Gastroesophageal sphincter (tissue), 4 donors: ENCODE data around the gene MAGEA9B. TPM values are rescaled to one million over a fixed set of nuclear protein-coding genes. Genes with fewer than 3 reads are reported as not detected.
"Not testable (repeated sequence)": the region's sequence is repeated elsewhere in the genome, so short reads cannot be mapped to it uniquely, and the experiment has no call there.

Experiments
- ATAC-seq: fragments of 150-250 bp; one replicate; pipeline ENCODE4 v1.9.1; 2016; ENCODE audit warnings: mild to moderate bottlenecking, moderate library complexity
- H3K27ac ChIP-seq, 4 donors: fragments of 200-600 bp; sonication (generic) in 3 of 4; 1 replicate in 3 of 4; 2 replicates in 1 of 4; pipeline ENCODE4 v1.5.1; 2016 to 2019
- H3K27me3 ChIP-seq: fragments of 200-600 bp; sonication (generic); one replicate; pipeline ENCODE4 v1.5.1; 2019
- H3K36me3 ChIP-seq, 2 donors: fragments of 200-600 bp; sonication (generic); one replicate each; pipeline ENCODE4 v1.5.1; 2019; ENCODE audit warnings: control low read depth in 1 of 2
- H3K4me1 ChIP-seq, 3 donors: fragments of 200-600 bp; sonication (generic); 1 replicate in 2 of 3; 2 replicates in 1 of 3; pipeline ENCODE4 v1.5.1; 2016 to 2019; ENCODE audit warnings: control low read depth in 2 of 3
- H3K4me3 ChIP-seq, 2 donors: fragments of 200-600 bp; sonication (generic); one replicate each; pipeline ENCODE4 v1.5.1; 2019; ENCODE audit warnings: mild to moderate bottlenecking in 1 of 2, moderate library complexity in 1 of 2
- H3K9me3 ChIP-seq, 3 donors: fragments of 200-600 bp; sonication (generic); one replicate each; pipeline ENCODE4 v1.5.1; 2017 to 2019; ENCODE audit warnings: control low read depth in 2 of 3
- EP300 ChIP-seq: sonication (generic); formaldehyde crosslinking; IDR thresholded peaks from one replicate; pipeline ENCODE4 v1.6.1; 2017; ENCODE audit warnings: antibody characterized with exemption, mild to moderate bottlenecking
- POLR2A ChIP-seq, 2 donors: fragments of 450-650 bp; IDR thresholded peaks; one replicate each; pipeline ENCODE4 v1.6.1; 2017; ENCODE audit warnings: antibody characterized with exemption in 2 of 2, mild to moderate bottlenecking in 2 of 2, moderate library complexity in 1 of 2
- POLR2AphosphoS5 ChIP-seq: sonication (generic); formaldehyde crosslinking; IDR thresholded peaks from one replicate; pipeline ENCODE4 v1.6.1; 2017; ENCODE audit warnings: antibody characterized with exemption
- WGBS, 2 donors: methylation state at CpG; one replicate each; pipeline ENCODE4 v1.1.5; 2018; ENCODE audit warnings: low coverage in 1 of 2; 5-methylcytosine and 5-hydroxymethylcytosine counted together
- total RNA-seq, 4 donors: library from RNA; depleted of rRNA; stranded (reverse); fragments of >200 nt; gene quantifications; one replicate each; pipeline ENCODE4 v1.1.0, GENCODE V29; 2016
- TF ChIP-seq, protein P1 (sequence below), 4 experiments: fragments of 200-600 bp in 2 of 4; fragments of 450-650 bp in 2 of 4; sonication (generic) in 1 of 4; IDR thresholded peaks; one replicate each; pipeline ENCODE4 v1.5.1; 2017 to 2019; ENCODE audit warnings: antibody characterized with exemption in 4 of 4, mild to moderate bottlenecking in 2 of 4, moderate library complexity in 2 of 4

Gene MAGEA9B
- total RNA-seq, 4 donors from 2014 or later = not detected

DNA sequence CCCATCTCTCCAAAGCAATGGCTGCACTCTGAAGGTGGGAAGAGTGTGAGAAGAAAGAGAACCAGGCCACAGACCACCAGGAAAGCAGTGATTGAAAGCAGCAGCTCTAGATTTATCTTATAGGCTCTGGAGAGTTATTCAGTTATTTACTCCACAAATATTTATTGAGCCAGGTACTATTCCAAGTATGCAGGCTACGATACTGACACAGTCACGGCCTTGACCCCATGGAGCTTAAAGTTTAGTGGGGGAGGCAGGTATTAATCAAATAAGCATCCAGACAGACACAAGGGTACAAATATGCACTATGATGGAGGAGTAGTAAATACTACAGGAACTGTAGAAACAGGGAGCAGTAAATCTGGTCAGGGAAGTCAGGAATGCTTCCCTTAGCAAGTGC is 41.5 kb upstream of the MAGEA9B start:
- TF ChIP-seq, protein P1, sequence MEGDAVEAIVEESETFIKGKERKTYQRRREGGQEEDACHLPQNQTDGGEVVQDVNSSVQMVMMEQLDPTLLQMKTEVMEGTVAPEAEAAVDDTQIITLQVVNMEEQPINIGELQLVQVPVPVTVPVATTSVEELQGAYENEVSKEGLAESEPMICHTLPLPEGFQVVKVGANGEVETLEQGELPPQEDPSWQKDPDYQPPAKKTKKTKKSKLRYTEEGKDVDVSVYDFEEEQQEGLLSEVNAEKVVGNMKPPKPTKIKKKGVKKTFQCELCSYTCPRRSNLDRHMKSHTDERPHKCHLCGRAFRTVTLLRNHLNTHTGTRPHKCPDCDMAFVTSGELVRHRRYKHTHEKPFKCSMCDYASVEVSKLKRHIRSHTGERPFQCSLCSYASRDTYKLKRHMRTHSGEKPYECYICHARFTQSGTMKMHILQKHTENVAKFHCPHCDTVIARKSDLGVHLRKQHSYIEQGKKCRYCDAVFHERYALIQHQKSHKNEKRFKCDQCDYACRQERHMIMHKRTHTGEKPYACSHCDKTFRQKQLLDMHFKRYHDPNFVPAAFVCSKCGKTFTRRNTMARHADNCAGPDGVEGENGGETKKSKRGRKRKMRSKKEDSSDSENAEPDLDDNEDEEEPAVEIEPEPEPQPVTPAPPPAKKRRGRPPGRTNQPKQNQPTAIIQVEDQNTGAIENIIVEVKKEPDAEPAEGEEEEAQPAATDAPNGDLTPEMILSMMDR (IDR thresholded peaks at IDR 0.05) = no peak
- no peak for TF ChIP-seq POLR2AphosphoS5
- Histone ChIP-seq H3K4me1 (peaks cover 0 to 38% (median 0%) of the 10 kb centered on the region in 3 donors), H3K4me3 (no peak overlapping the region), H3K27me3 (no peaks in the 10 kb centered on the region), H3K27ac (no peak overlapping the region), H3K9me3 (no peaks in the 10 kb centered on the region), H3K36me3 (no peaks in the 10 kb centered on the region)
- ATAC-seq = no peak
- WGBS, 2 donors = 90 to 100% methylated on average over 1 to 2 of the region's 2 CpGs

DNA sequence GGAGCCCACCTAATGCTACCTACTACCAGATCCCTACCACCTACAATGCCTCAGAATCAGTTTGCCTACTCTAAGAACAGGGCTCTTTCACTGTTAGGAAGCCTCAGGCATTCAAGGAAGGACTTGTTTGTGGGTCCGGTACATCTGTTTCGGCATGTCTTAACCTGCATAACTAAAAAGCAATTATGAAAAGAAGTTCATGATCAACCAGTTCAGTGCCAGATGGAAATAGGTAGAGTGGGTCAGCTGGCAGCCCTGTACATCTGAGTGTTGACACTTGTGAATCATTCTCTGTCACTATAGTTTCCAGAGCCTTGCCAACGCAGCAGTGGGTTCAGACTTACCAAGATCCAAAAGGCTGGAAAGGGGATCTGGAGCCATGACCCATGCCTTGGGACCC is 41.0 kb upstream of the MAGEA9B start:
- ATAC-seq = no peak
- H3K4me3 ChIP-seq = no peak overlapping the region
- peaks cover 0 to 41% (median 0%) of the 10 kb centered on the region in 3 donors for H3K4me1 ChIP-seq
- no peaks in the 10 kb centered on the region for H3K27me3 ChIP-seq
- H3K27ac ChIP-seq = no peak overlapping the region
- WGBS, 2 donors = 83% methylated on average over 2 of the region's 3 CpGs; no CpG with 5 or more reads in 1 of the 2 donors
- no peaks in the 10 kb centered on the region for H3K9me3 ChIP-seq
- no peak for TF ChIP-seq POLR2AphosphoS5
- TF ChIP-seq, protein P1 (IDR thresholded peaks at IDR 0.05) = no peak
- TF ChIP-seq EP300 = no peak
- no peak for TF ChIP-seq POLR2A (IDR thresholded peaks at IDR 0.05)
- H3K36me3 ChIP-seq = no peaks in the 10 kb centered on the region

DNA sequence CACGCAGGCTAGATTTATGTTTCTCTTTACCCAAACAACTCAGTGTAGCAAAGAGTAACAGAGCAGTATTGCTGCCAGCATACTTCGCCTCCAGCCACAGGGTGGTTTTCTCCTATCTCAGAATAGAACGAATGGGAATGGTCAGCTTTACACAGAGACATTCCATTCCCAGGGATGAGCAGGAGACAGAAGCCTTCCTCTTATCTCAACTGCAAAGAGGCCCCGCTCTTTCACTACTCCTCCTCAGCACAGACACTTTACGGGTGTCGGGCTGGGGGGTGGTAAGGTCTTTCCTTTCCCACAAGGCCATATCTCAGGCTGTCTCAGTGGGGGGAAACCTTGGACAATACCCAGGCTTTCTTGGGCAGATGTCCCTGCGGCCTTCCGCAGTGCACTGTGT is 39.6 kb upstream of the MAGEA9B start:
- WGBS, 2 donors = 57% methylated on average over 2 of the region's 8 CpGs; no CpG with 5 or more reads in 1 of the 2 donors
- not testable (repeated sequence) for H3K9me3 ChIP-seq, H3K4me3 ChIP-seq, ATAC-seq, H3K36me3 ChIP-seq, H3K27me3 ChIP-seq, H3K27ac ChIP-seq
- H3K4me1 ChIP-seq = peaks cover 0 to 35% (median 0%) of the 10 kb centered on the region in 3 donors

DNA sequence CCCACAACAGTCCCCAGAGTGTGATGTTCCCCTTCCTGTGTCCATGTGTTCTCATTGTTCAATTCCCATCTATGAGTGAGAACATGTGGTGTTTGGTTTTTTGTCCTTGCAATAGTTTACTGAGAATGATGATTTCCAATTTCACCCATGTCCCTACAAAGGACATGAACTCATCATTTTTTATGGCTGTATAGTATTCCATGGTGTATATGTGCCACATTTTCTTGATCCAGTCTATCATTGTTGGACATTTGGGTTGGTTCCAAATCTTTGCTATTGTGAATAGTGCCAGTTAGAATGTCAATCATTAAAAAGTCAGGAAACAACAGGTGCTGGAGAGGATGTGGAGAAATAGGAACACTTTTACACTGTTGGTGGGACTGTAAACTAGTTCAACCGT is 32.4 kb upstream of the MAGEA9B start:
- H3K27ac ChIP-seq, H3K36me3 ChIP-seq, H3K4me3 ChIP-seq, H3K9me3 ChIP-seq, H3K27me3 ChIP-seq, ATAC-seq: not testable (repeated sequence)
- no CpG with 5 or more reads among the region's 1 CpG for WGBS, 2 donors
- peaks cover 0 to 10% (median 0%) of the 10 kb centered on the region in 3 donors for H3K4me1 ChIP-seq

DNA sequence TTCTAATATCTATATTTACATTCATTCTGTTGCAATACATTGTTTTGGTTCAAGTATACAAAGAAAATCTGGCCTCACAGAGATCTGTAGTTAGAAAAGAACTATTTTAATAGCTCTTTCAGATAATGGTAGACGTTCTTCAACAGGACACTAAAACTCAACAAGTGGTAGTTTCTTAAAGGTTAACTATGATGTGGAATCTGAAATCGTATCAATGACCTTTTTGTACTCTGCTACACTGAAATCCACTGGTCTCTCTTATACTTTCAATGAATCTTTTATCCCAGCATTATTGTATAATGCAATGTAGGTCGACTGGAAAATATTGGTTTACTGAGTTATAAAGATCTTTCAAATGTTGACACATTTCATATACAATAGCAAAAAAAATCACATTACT is 31.6 kb upstream of the MAGEA9B start:
- WGBS, 2 donors = 42 to 94% methylated on average over 3 of the region's 3 CpGs
- no peak for TF ChIP-seq POLR2AphosphoS5
- no peak for TF ChIP-seq EP300
- TF ChIP-seq, protein P1 (IDR thresholded peaks at IDR 0.05) = no peak
- no peak for TF ChIP-seq POLR2A (IDR thresholded peaks at IDR 0.05)

DNA sequence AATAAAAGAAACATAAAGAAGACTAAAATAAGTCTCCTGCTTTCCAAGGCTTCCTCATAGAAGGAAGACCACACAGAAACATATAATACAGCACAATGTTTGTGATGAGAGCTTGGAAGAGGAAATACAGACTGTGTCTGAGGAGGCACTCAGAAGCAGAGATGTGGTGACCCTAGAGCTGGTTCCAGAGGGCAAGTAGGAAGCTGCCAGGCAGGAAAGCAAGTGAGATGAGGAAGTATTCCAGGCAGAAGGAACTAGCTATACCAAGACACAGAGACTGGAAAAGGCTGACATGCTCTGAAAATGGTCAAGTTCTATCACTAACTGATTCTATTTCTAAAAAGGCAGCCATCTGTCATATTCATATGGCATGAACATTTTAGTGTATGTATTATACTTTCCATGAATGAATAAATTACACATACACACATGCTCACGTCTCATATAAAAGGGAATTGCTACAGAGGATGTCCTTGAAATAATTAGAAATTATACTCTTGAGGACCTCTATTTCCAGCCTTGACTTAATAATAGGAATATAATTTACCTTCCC is 24.4 kb upstream of the MAGEA9B start:
- 100% methylated on average over 1 of the region's 1 CpG for WGBS, 2 donors
- no peaks in the 10 kb centered on the region for H3K27me3 ChIP-seq
- TF ChIP-seq POLR2AphosphoS5 = no peak
- TF ChIP-seq EP300 = no peak
- TF ChIP-seq, protein P1 (IDR thresholded peaks at IDR 0.05) = no peak
- no peak for TF ChIP-seq POLR2A (IDR thresholded peaks at IDR 0.05)

More for the DNA sequence above, 31.6 kb upstream of the MAGEA9B start:
- Histone ChIP-seq H3K27me3 (no peaks in the 10 kb centered on the region), H3K36me3 (no peaks in the 10 kb centered on the region), H3K27ac (no peak overlapping the region), H3K4me3 (no peak overlapping the region), H3K9me3 (no peaks in the 10 kb centered on the region), H3K4me1 (peaks cover 0 to 3% (median 0%) of the 10 kb centered on the region in 3 donors)
- ATAC-seq = no peak

More for the DNA sequence above, 24.4 kb upstream of the MAGEA9B start:
- ATAC-seq = no peak
- H3K4me1 ChIP-seq = no peaks in the 10 kb centered on the region
- H3K4me3 ChIP-seq = no peak overlapping the region
- H3K27ac ChIP-seq = no peak overlapping the region
- H3K36me3 ChIP-seq = peaks cover 0 to 5% of the 10 kb centered on the region in 2 donors
- H3K9me3 ChIP-seq = no peaks in the 10 kb centered on the region
